RWPE2 (cell line): ENCODE results near the gene MTM1.

Source experiments
- ATAC-seq: fragments of 200-7000 bp; cut with Tn5 transposase; 3 replicates; pipeline ENCODE4 v1.9.1; 2021; ENCODE audit warnings: low read depth
- DNase-seq: peaks from one replicate; pipeline ENCODE4 v3.0.0-alpha.2; 2020; ENCODE audit warnings: low spot score
- H3K27ac ChIP-seq: fragments of 450-650 bp; 2 replicates; pipeline ENCODE4 v1.5.1; 2017; ENCODE audit warnings: mild to moderate bottlenecking; ENCODE audit not compliant: poor library complexity, severe bottlenecking
- H3K27me3 ChIP-seq: fragments of 250-450 bp; sonication (Bioruptor Pico); 2 replicates; pipeline ENCODE4 v1.5.1; 2021; ENCODE audit warnings: mild to moderate bottlenecking, moderate library complexity; ENCODE audit not compliant: insufficient read depth, poor library complexity, severe bottlenecking
- H3K36me3 ChIP-seq: fragments of 250-450 bp; sonication (Bioruptor Pico); 2 replicates; pipeline ENCODE4 v1.5.1; 2020; ENCODE audit warnings: low read depth, mild to moderate bottlenecking, moderate library complexity
- H3K4me1 ChIP-seq: fragments of 250-450 bp; sonication (Bioruptor Pico); 2 replicates; pipeline ENCODE4 v1.5.1; 2021; ENCODE audit warnings: mild to moderate bottlenecking, moderate library complexity; ENCODE audit not compliant: insufficient read depth, poor library complexity, severe bottlenecking
- H3K4me3 ChIP-seq: fragments of 250-450 bp; sonication (Bioruptor Pico); 2 replicates; pipeline ENCODE4 v1.5.1; 2021; ENCODE audit warnings: mild to moderate bottlenecking, moderate library complexity; ENCODE audit not compliant: severe bottlenecking
- H3K9me3 ChIP-seq: fragments of 250-450 bp; sonication (Bioruptor Pico); 2 replicates; pipeline ENCODE4 v1.5.1; 2021; ENCODE audit warnings: mild to moderate bottlenecking, moderate library complexity; ENCODE audit not compliant: severe bottlenecking
- TF ChIP-seq, protein P1 (sequence below): fragments of 450-650 bp; IDR thresholded peaks from one replicate; pipeline ENCODE4 v1.5.1; 2017; ENCODE audit warnings: mild to moderate bottlenecking, moderate library complexity; ENCODE audit not compliant: poor library complexity, severe bottlenecking

MTM1 gene

DNA sequence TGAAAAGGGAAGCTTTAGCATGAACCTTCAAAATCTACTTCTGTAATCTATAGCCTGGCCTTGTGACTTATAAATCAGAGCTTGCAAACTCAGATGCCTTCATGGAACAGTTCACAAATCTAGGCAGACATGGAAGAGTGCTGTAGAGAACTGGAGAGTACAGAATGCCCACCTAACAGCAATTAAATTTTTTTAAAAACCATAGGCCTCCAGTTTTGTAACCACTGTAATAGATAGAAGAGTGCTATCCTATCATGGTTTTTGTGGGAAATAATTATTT is 135.2 kb downstream of the MTM1 start:
- H3K4me1 ChIP-seq, result peaks cover 10% of the 10 kb centered on the region
- no peak overlapping the region for H3K4me3 ChIP-seq
- H3K27me3 ChIP-seq, result no peaks in the 10 kb centered on the region
- no peaks in the 10 kb centered on the region for H3K9me3 ChIP-seq
- ATAC-seq (no peak), DNase-seq (no peak)
- peaks cover 46% of the 10 kb centered on the region for H3K36me3 ChIP-seq
- TF ChIP-seq, protein P1, sequence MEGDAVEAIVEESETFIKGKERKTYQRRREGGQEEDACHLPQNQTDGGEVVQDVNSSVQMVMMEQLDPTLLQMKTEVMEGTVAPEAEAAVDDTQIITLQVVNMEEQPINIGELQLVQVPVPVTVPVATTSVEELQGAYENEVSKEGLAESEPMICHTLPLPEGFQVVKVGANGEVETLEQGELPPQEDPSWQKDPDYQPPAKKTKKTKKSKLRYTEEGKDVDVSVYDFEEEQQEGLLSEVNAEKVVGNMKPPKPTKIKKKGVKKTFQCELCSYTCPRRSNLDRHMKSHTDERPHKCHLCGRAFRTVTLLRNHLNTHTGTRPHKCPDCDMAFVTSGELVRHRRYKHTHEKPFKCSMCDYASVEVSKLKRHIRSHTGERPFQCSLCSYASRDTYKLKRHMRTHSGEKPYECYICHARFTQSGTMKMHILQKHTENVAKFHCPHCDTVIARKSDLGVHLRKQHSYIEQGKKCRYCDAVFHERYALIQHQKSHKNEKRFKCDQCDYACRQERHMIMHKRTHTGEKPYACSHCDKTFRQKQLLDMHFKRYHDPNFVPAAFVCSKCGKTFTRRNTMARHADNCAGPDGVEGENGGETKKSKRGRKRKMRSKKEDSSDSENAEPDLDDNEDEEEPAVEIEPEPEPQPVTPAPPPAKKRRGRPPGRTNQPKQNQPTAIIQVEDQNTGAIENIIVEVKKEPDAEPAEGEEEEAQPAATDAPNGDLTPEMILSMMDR, result no peak
- H3K27ac ChIP-seq, result peak overlapping the region; percentile 21

DNA sequence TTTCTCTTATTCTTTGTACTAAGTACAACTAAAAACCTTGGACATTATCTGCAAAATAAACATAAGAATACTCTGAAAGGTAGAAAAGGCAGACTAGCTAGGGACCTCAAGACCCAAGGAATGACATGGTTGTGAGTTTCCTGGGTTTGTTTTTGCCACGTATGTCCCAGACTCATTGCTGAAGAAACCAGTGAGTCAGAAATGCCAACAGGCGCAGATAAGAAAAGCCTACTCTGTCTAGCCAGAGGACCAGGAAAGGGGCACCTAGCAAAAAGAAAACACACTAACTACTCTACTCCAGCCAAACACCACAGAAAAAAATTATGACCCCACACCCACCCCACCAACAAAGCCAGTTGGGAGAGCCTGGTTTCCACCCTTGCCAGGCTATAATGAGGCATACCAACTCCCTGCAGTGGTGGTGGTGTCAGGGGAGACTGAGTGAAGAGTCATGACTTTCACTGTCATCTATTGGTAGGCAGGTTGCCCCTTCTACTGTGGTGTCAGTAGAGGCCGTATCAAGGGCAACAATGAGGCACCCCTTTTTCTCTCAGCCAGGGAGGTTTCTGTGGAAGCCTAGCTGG is 135.7 kb downstream of the MTM1 start:
- Histone ChIP-seq H3K27ac (peak overlapping the region; percentile 21), H3K27me3 (no peaks in the 10 kb centered on the region), H3K9me3 (no peaks in the 10 kb centered on the region), H3K4me3 (no peak overlapping the region), H3K4me1 (peaks cover 9% of the 10 kb centered on the region), H3K36me3 (peaks cover 41% of the 10 kb centered on the region)
- TF ChIP-seq, protein P1, result no peak
- DNase-seq, result no peak
- peak; percentile 67; the same call in 2 of the 3 replicates for ATAC-seq

DNA sequence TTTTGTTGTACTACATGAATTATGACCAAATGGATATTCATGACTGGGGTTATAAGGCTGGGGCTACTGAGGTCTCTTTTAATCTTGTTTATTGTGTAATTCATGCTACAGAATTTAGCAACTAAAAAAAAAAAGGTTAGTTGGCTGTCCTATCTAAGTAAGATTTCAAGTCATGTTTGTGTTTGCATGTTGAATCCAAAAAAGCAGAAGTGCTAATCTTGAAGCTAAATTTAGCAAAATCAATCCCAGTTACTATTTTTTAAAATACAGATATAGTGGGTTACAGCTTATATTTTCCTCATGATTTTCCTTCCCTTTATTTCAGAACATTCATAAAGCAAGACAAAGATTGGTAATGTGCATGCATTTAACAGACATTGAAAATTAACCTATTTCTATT is 144.2 kb downstream of the MTM1 start:
- Histone ChIP-seq H3K27me3 (no peaks in the 10 kb centered on the region), H3K4me3 (no peak overlapping the region), H3K4me1 (no peaks in the 10 kb centered on the region), H3K9me3 (no peaks in the 10 kb centered on the region), H3K36me3 (peaks cover 8% of the 10 kb centered on the region; the same call in 1 of the 2 replicates), H3K27ac (no peak overlapping the region)
- DNase-seq (no peak), ATAC-seq (no peak)
- TF ChIP-seq, protein P1, result no peak

DNA sequence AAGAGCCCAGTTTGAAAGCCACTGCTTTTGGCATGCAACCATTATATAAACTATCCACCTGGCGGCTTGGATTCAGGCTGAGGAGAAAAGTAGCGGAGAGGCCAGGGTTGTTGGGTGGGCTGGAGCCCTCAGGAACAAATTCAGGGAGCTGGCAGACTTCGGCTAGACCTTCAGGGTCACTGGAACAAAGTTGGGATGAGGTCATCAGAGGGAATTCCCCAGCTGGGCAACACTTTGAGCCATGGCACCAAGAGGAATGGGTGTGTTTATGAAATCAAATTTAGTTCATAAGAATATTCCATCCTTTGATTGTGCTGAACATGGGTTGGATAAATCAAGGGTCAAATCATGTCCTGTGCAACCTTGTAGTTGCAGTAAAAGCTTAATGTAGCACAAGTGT is 146.8 kb downstream of the MTM1 start:
- TF ChIP-seq, protein P1, result no peak
- Histone ChIP-seq H3K36me3 (peaks cover 5% of the 10 kb centered on the region; the same call in 1 of the 2 replicates), H3K4me1 (no peaks in the 10 kb centered on the region), H3K27ac (no peak overlapping the region), H3K4me3 (no peak overlapping the region), H3K9me3 (no peaks in the 10 kb centered on the region), H3K27me3 (no peaks in the 10 kb centered on the region)
- peak; percentile 40; the same call in 1 of the 3 replicates for ATAC-seq
- DNase-seq, result no peak

DNA sequence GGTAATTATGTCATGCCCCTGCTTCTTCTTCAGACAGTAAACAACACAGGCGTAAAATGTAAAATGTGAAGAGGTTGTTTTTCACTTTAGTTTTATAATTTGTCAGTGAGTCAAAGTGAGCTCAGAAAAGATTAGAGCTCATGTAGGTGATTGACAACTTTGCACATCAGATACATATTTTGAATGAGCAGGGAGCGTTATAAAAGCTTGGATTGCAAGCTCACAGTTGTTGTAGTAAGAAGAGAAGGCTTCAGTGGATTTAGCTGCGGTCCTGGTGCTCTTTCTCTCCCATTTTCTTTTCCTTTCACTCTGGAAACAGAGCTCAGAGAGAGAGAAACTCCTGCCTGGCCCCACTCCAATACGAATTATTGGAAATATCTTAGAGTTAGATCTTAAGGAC is 151.2 kb downstream of the MTM1 start:
- no peak overlapping the region for H3K4me3 ChIP-seq
- H3K36me3 ChIP-seq, result peaks cover 5% of the 10 kb centered on the region
- TF ChIP-seq, protein P1, result no peak
- no peak overlapping the region for H3K27ac ChIP-seq
- DNase-seq, result no peak
- H3K4me1 ChIP-seq, result no peaks in the 10 kb centered on the region
- ATAC-seq, result no peak
- H3K27me3 ChIP-seq, result no peaks in the 10 kb centered on the region
- H3K9me3 ChIP-seq, result no peaks in the 10 kb centered on the region
